Uterine smooth muscle cell (primary cell): Measurements from ENCODE around the gene ARHGEF10L. TPM values are rescaled to one million over a fixed set of nuclear protein-coding genes. Genes with fewer than 3 reads are reported as not detected.

Source experiments
- total RNA-seq: library from RNA; depleted of rRNA; stranded (reverse); fragments of >200 nt; gene quantifications from 2 replicates; pipeline ENCODE4 v1.2.3, GENCODE V29; 2014

Gene ARHGEF10L
- total RNA-seq = 20.8 and 24.7 TPM in 2 replicates

GRCh38 chr1:17539477-17540254, at the start of gene ARHGEF10L:
Gene ARHGEF10L (plus strand): TSS chr1:17539698. CDS start chr1:17580596, 40,898 bp downstream.

Other genes starting within 250 kb of the ARHGEF10L start
- gene PADI4, start 231.5 kb upstream of the ARHGEF10L start, total RNA-seq = not detected in 2 replicates
- not detected in 2 replicates for gene PADI6, start 167.5 kb upstream of the ARHGEF10L start, total RNA-seq
- 43.1 and 46.6 TPM in 2 replicates for gene RCC2, start 100.0 kb upstream of the ARHGEF10L start, total RNA-seq
- gene ACTL8, start 215.6 kb downstream of the ARHGEF10L start, total RNA-seq = 0.11 and 0.12 TPM in 2 replicates